Measurements from ENCODE around the gene VDAC2. TPM values are rescaled to one million over a fixed set of nuclear protein-coding genes. Genes with fewer than 3 reads are reported as not detected.

VDAC2 gene
- total RNA-seq, 2 experiments from 2014 or later, result 81.4 to 182 TPM

- H3K4me2 ChIP-seq (ENCODE audit: low read length), result no peak overlapping the region
- CTCF ChIA-PET (ENCODE audit: unreplicated experiment), result no interaction called here
- DNase-seq (ENCODE audit: low spot score), result no peak
- BruUV-seq (replicated peaks), result no TSS peak
- TF ChIP-seq CTCF (conservative IDR thresholded peaks at IDR 0.05; ENCODE audit: low read length) (no peak), EZH2phosphoT487 (IDR thresholded peaks at IDR 0.05; ENCODE audit: borderline replicate concordance, low read depth, low read length) (no peak)
- H3K4me1 ChIP-seq (ENCODE audit: insufficient read depth, low read length, poor library complexity, severe bottlenecking), result no peaks in the 10 kb centered on the region
- POLR2A ChIA-PET, result no interaction called here
- H2AFZ ChIP-seq (ENCODE audit: low read length), result no peak overlapping the region
- H3K4me3 ChIP-seq (ENCODE audit: low read depth, low read length, poor library complexity, severe bottlenecking), result no peak overlapping the region
- H4K20me1 ChIP-seq (ENCODE audit: insufficient read depth, low read length), result no peaks in the 10 kb centered on the region
- no peaks in the 10 kb centered on the region for H3K9me3 ChIP-seq (ENCODE audit: low read length)
- H3K36me3 ChIP-seq (ENCODE audit: insufficient read depth, low read length), result no peaks in the 10 kb centered on the region
- intact Hi-C loops (cut with micrococcal nuclease; ENCODE audit: unreplicated experiment), result no loop called here
- no peak overlapping the region for H3K27ac ChIP-seq (ENCODE audit: low read depth, low read length, poor library complexity, severe bottlenecking)
- no peaks in the 10 kb centered on the region for H3K79me2 ChIP-seq (ENCODE audit: insufficient read depth, low read depth, low read length)
- H3K9me2 ChIP-seq (ENCODE audit: insufficient read depth, low read length), result no peaks in the 10 kb centered on the region
Measured at GRCh38 chr10:75246506-75246905, 35.9 kb downstream of the VDAC2 start.

GRCh38 chr10:75247797-75248196 is 37.2 kb downstream of the VDAC2 start:
- Histone ChIP-seq H2AFZ (ENCODE audit: low read length) (no peak overlapping the region), H3K79me2 (ENCODE audit: insufficient read depth, low read depth, low read length) (no peaks in the 10 kb centered on the region), H3K4me1 (ENCODE audit: insufficient read depth, low read length, poor library complexity, severe bottlenecking) (no peaks in the 10 kb centered on the region), H3K9me3 (ENCODE audit: low read length) (peaks cover 3% of the 10 kb centered on the region; the same call in 1 of the 2 replicates), H3K27ac (ENCODE audit: low read depth, low read length, poor library complexity, severe bottlenecking) (no peak overlapping the region), H4K20me1 (ENCODE audit: insufficient read depth, low read length) (no peaks in the 10 kb centered on the region), H3K4me3 (ENCODE audit: low read depth, low read length, poor library complexity, severe bottlenecking) (no peak overlapping the region), H3K9me2 (ENCODE audit: insufficient read depth, low read length) (no peaks in the 10 kb centered on the region), H3K4me2 (ENCODE audit: low read length) (no peak overlapping the region), H3K36me3 (ENCODE audit: insufficient read depth, low read length) (no peaks in the 10 kb centered on the region)
- TF ChIP-seq CTCF (conservative IDR thresholded peaks at IDR 0.05; ENCODE audit: low read length) (no peak), EZH2phosphoT487 (IDR thresholded peaks at IDR 0.05; ENCODE audit: borderline replicate concordance, low read depth, low read length) (no peak)
- POLR2A ChIA-PET, result no interaction called here
- DNase-seq (ENCODE audit: low spot score), result no peak
- CTCF ChIA-PET (ENCODE audit: unreplicated experiment), result no interaction called here
- no TSS peak for BruUV-seq (replicated peaks)
- intact Hi-C loops (cut with micrococcal nuclease; ENCODE audit: unreplicated experiment), result no loop called here

GRCh38 chr10:75250934-75251333 is 40.3 kb downstream of the VDAC2 start:
- H3K79me2 ChIP-seq (ENCODE audit: insufficient read depth, low read depth, low read length), result no peaks in the 10 kb centered on the region
- no peak overlapping the region for H3K4me2 ChIP-seq (ENCODE audit: low read length)
- H3K36me3 ChIP-seq (ENCODE audit: insufficient read depth, low read length), result no peaks in the 10 kb centered on the region
- no peak overlapping the region for H2AFZ ChIP-seq (ENCODE audit: low read length)
- no peak for DNase-seq (ENCODE audit: low spot score)
- H3K27ac ChIP-seq (ENCODE audit: low read depth, low read length, poor library complexity, severe bottlenecking), result no peak overlapping the region
- intact Hi-C loops (cut with micrococcal nuclease; ENCODE audit: unreplicated experiment), result no loop called here
- ChIA-PET CTCF (ENCODE audit: unreplicated experiment) (no interaction called here), POLR2A (no interaction called here)
- no TSS peak for BruUV-seq (replicated peaks)
- H3K4me1 ChIP-seq (ENCODE audit: insufficient read depth, low read length, poor library complexity, severe bottlenecking), result no peaks in the 10 kb centered on the region
- peaks cover 16% of the 10 kb centered on the region; the same call in 1 of the 2 replicates for H3K9me3 ChIP-seq (ENCODE audit: low read length)
- H4K20me1 ChIP-seq (ENCODE audit: insufficient read depth, low read length), result no peaks in the 10 kb centered on the region
- no peak for TF ChIP-seq EZH2phosphoT487 (IDR thresholded peaks at IDR 0.05; ENCODE audit: borderline replicate concordance, low read depth, low read length)
- no peak for TF ChIP-seq CTCF (conservative IDR thresholded peaks at IDR 0.05; ENCODE audit: low read length)
- no peak overlapping the region for H3K4me3 ChIP-seq (ENCODE audit: low read depth, low read length, poor library complexity, severe bottlenecking)
- H3K9me2 ChIP-seq (ENCODE audit: insufficient read depth, low read length), result no peaks in the 10 kb centered on the region

Data from OCI-LY7 (cell line).